Measurements from ENCODE around the gene LMAN2L. TPM values are rescaled to one million over a fixed set of nuclear protein-coding genes. Genes with fewer than 3 reads are reported as not detected.

The LMAN2L gene
- polyA plus RNA-seq, 3 donors, result 49.0 to 50.6 (median 50.1) TPM

- no peak for DNase-seq (ENCODE audit: extremely low read depth in 1 of 11, low read depth in 9 of 11, low spot score in 4 of 11)
Observed at GRCh38 chr2:96764253-96764637, 24.4 kb upstream of the LMAN2L start.

GRCh38 chr2:96763511-96764252 is 23.8 kb upstream of the LMAN2L start:
- no peak for DNase-seq (ENCODE audit: extremely low read depth in 1 of 11, low read depth in 9 of 11, low spot score in 4 of 11)

GRCh38 chr2:96762529-96763311 is 22.9 kb upstream of the LMAN2L start:
- DNase-seq (ENCODE audit: extremely low read depth in 1 of 11, low read depth in 9 of 11, low spot score in 4 of 11), result no peak

DNA sequence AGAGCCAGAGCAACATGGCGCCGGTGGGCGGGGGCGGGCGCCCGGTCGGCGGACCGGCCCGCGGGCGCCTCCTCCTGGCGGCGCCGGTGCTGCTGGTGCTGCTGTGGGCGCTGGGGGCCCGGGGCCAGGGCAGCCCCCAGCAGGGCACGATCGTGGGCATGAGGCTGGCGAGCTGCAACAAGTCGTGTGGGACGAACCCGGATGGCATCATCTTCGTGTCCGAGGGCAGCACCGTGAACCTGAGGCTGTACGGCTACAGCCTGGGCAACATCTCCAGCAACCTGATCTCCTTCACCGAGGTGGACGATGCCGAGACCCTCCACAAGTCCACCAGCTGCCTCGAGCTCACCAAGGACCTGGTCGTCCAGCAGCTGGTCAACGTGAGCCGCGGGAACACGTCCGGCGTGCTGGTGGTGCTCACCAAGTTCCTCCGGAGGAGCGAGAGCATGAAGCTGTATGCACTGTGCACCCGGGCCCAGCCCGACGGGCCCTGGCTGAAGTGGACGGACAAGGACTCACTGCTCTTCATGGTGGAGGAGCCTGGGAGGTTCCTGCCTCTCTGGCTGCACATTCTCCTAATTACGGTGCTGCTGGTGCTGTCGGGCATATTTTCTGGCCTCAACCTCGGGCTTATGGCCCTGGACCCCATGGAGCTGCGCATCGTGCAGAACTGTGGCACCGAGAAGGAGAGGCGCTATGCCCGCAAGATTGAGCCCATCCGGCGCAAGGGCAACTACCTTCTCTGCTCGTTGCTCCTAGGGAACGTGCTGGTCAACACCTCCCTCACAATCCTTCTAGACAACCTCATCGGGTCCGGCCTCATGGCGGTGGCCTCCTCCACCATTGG is 21.3 kb upstream of the LMAN2L start:
- DNase-seq (ENCODE audit: extremely low read depth in 1 of 11, low read depth in 9 of 11, low spot score in 4 of 11), result peak in 1 of 11 donors; percentile 40

DNA sequence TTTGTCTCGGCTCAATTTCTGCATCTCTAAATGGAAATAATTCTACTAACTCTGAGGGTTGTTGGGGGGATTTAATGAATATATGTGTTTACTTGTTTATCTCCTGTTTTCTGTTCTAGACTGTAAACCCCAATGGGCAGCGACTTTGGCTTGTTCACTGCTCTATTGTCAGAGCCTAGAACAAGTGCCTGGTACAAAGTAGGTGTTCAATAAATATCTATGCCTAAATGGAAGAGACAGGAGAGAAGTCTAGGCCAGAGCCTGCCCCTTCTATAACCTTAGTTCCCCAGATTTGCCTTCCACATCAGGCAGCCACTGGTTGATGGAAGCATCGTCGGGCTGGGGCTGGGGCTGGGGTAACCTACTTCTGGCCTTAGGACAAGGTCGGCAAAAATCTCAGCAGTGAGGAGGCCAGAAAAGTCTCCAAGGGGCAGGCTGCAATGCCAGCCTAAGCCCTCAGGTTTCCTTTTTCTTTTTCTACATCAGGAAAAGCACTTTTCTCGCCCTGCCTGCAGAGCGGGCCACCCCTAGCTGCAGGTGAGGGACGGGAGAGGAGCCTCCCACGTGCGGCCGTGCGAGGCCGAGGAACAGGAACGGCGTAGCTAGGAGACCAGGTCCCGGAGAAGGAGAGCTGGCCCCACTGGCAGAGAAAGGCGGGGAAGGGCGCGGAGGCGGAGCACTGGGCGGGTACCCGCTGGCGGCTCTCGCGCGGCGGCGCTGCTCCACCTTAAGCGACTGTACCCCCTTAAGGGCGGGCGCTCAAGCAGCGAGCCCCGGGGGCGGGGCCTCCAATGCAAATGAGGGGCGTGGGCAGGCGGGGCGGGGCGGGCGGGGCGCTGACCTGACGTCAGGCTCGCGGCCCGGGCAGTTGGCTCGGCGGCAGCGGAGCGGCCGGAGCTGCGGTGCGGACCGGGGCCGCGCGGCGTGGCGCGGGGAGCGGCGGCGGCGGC is 20.4 kb upstream of the LMAN2L start, which contains the start of gene CNNM4:
CNNM4 (plus strand) TSS at position 867 of the 950 bp plus-strand sequence. CDS start 98 bp downstream, outside the sequence.
- DNase-seq (ENCODE audit: extremely low read depth in 1 of 11, low read depth in 9 of 11, low spot score in 4 of 11), result peak in 10 of 11 donors; percentile 77 to 92 (median 88)

DNA sequence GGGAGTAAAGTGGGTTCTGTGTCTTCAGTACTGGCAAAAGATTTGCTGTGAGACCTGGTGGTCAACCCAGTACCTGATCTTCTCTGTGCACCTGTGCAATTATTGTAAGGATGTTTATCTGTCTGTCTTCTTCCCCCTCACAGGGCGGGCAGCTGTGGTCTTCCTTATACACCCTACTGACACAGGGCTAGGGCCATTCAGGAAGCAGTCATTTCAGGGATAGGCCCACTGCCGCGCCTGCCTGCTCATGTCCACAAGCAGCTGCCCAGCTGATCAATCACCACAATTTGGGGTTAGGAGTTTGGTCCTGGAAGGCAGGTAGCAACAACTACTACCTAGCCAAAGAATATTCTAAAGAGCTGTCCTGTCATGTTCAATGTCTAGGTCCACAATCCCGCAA is 19.7 kb upstream of the LMAN2L start:
- DNase-seq (ENCODE audit: extremely low read depth in 1 of 11, low read depth in 9 of 11, low spot score in 4 of 11), result no peak

DNA sequence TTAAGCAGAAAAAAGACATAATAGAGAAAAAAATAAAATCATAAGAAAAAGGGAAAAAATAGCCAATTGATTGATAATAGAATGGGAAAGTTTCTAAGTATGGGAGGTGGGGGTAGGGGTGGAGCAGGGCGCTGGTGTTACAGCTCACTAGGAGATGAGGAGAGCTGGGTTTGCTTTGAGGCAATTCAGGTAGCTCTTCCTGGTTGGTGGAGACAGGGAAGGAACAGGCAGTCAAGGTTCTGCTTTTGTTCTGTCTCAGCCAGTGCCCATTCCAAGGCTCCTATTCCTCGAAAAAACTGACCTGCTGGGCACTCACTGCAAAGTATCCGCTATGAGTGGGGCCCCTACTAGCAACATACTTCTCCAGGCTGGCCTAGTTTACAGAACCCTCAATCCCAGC is 19.1 kb upstream of the LMAN2L start:
- DNase-seq (ENCODE audit: extremely low read depth in 1 of 11, low read depth in 9 of 11, low spot score in 4 of 11), result no peak

DNA sequence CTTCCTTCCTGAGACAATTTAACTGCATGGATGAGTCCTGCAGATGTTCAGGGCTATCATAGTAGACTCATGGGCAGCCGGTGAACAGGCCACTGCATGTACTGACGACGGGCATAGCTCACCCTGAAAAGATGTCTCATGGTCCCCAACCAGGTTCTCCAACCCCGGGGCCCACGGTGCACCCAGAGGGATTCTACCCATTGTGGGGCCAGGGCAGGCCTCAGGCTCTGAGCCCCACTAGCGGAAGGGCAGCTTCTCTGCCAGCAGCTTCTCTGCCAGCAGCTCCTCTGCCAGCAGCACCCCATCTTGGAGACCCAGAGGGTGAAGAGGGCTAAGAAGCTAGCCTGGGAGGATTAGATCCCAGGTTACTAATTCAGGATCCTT is 17.6 kb upstream of the LMAN2L start:
- DNase-seq (ENCODE audit: extremely low read depth in 1 of 11, low read depth in 9 of 11, low spot score in 4 of 11), result no peak

GRCh38 chr2:96756788-96757476 is 17.1 kb upstream of the LMAN2L start:
- DNase-seq (ENCODE audit: extremely low read depth in 1 of 11, low read depth in 9 of 11, low spot score in 4 of 11), result no peak

DNA sequence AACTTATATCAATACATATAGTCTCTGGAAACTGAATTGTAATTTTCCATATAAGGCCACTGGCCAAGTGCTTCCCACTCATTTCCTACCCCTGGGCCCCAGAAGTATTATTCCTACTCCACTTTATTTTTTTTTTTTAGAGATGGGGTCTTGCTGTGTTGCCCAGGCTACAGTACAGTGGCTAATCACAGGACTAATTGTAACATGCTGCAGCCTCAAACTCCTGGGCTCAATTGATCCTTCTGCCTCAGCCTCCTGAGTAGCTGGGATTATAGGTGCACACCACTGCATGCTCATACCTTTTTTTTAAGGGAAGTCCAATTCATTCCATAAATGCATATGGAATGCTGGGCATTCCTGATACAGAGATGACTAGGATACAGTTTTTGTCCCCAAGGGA is 14.5 kb upstream of the LMAN2L start:
- no peak for DNase-seq (ENCODE audit: extremely low read depth in 1 of 11, low read depth in 9 of 11, low spot score in 4 of 11)

GRCh38 chr2:96753661-96754282 is 13.9 kb upstream of the LMAN2L start:
- no peak for DNase-seq (ENCODE audit: extremely low read depth in 1 of 11, low read depth in 9 of 11, low spot score in 4 of 11)

GRCh38 chr2:96751800-96752199 is 11.9 kb upstream of the LMAN2L start:
- no peak for DNase-seq (ENCODE audit: extremely low read depth in 1 of 11, low read depth in 9 of 11, low spot score in 4 of 11)

- no peak for DNase-seq (ENCODE audit: extremely low read depth in 1 of 11, low read depth in 9 of 11, low spot score in 4 of 11)
Observed at GRCh38 chr2:96747061-96747617, 7.3 kb upstream of the LMAN2L start.

GRCh38 chr2:96739076-96739632 is 710 bp downstream of the LMAN2L start:
- DNase-seq (ENCODE audit: extremely low read depth in 1 of 11, low read depth in 9 of 11, low spot score in 4 of 11), result no peak

- DNase-seq (ENCODE audit: extremely low read depth in 1 of 11, low read depth in 9 of 11, low spot score in 4 of 11), result no peak
Observed at GRCh38 chr2:96737831-96738230, 2.0 kb downstream of the LMAN2L start.

DNA sequence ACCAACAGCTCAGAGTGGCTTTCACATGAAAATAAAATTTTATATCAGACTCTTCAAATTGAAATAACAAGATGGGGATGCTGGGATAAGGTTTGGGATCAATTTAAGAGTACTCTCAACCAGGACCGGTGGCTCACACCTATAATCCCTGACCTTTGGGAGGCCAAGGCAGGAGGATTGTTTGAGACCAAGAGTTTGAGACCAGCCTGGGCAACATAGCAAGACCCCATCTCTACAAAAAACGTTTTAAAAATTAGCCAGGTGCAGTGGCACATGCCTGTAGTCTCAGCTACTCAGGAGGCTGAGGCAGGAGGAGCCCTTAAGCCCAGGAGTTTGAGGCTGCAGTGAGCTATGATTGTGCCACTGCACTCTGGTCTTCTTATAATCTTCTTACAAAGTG is 2.6 kb downstream of the LMAN2L start:
- no peak for DNase-seq (ENCODE audit: extremely low read depth in 1 of 11, low read depth in 9 of 11, low spot score in 4 of 11)

Data from renal cortex interstitium (tissue), 11 donors.